Testis (tissue), 2 donors: ENCODE data around the gene FBXL7.

Experiments
- CTCF ChIP-seq, 3 experiments: fragments of 450-650 bp in 2 of 3; fragments of 200-600 bp in 1 of 3; sonication (generic) in 1 of 3; IDR thresholded peaks; one replicate each; pipeline ENCODE4 v1.5.1; 2016 to 2019; ENCODE audit warnings: antibody characterized with exemption in 3 of 3, mild to moderate bottlenecking in 2 of 3, moderate library complexity in 1 of 3
- POLR2A ChIP-seq: fragments of 450-650 bp; IDR thresholded peaks from one replicate; pipeline ENCODE4 v1.6.1; 2017; ENCODE audit warnings: antibody characterized with exemption, mild to moderate bottlenecking, moderate library complexity

- TF ChIP-seq CTCF (IDR thresholded peaks at IDR 0.05) (no peak), POLR2A (no peak)
Measured at GRCh38 chr5:15600035-15600434, 100.1 kb downstream of the FBXL7 start.
